T-helper 1 cell treated with Interleukin-12 subunit alpha and Interleukin-12 subunit beta and Interleukin-4 antibody, amounts not matched to agents 30 ng/mL and 1 ng/mL, for 36 hours (primary cell): ENCODE measurements around the gene OLA1. TPM values are rescaled to one million over a fixed set of nuclear protein-coding genes. Genes with fewer than 3 reads are reported as not detected.

ENCODE experiments used
- intact Hi-C: fragments of 100-400 bp; cut with micrococcal nuclease; formaldehyde crosslinking; loops from one replicate; pipeline ENCODE4 v1.15.1; 2024
- total RNA-seq: library from RNA; stranded (reverse); gene quantifications from 2 replicates; pipeline ENCODE4 v1.2.3, GENCODE V29; 2022

Gene OLA1
- total RNA-seq, 1 donor from 2014 or later, result 78.2 TPM

- intact Hi-C loops, result loop anchor here (1.0 to 10.0 kb wide), 7 partner anchors 77 to 686 kb away; partner anchors contain the start of genes CDCA7 and GPR155
Measured at GRCh38 chr2:174040417-174040701, 208.0 kb downstream of the OLA1 start.

GRCh38 chr2:174039551-174040416, 208.5 kb downstream of the OLA1 start:
- intact Hi-C loops, result loop anchor here (1.0 to 10.0 kb wide), 11 partner anchors 76 to 685 kb away; partner anchors contain the start of genes CDCA7, GPR155, OLA1 and SCRN3

- intact Hi-C loops, result loop anchor here (5.0 kb wide), 2 partner anchors 121 to 286 kb away; no protein-coding TSS in a partner anchor
Measured at GRCh38 chr2:174038462-174038861, 209.9 kb downstream of the OLA1 start.

- intact Hi-C loops, result loop anchor here (5.0 kb wide), 2 partner anchors 120 to 285 kb away; no protein-coding TSS in a partner anchor
Measured at GRCh38 chr2:174036825-174037224, 211.5 kb downstream of the OLA1 start.

GRCh38 chr2:174035981-174036742, 212.2 kb downstream of the OLA1 start:
- intact Hi-C loops, result loop anchor here (5.0 kb wide), 2 partner anchors 119 to 284 kb away; no protein-coding TSS in a partner anchor

GRCh38 chr2:174035117-174035635, 213.2 kb downstream of the OLA1 start:
- intact Hi-C loops, result loop anchor here (5.0 kb wide), 2 partner anchors 118 to 283 kb away; no protein-coding TSS in a partner anchor

- intact Hi-C loops, result no loop called here
Measured at GRCh38 chr2:174033163-174033550, 215.2 kb downstream of the OLA1 start.

- intact Hi-C loops, result no loop called here
Measured at GRCh38 chr2:174031226-174031625, 217.1 kb downstream of the OLA1 start.

GRCh38 chr2:174028935-174029334, 219.4 kb downstream of the OLA1 start:
- intact Hi-C loops, result no loop called here

- intact Hi-C loops, result no loop called here
Measured at GRCh38 chr2:174027956-174028355, 220.4 kb downstream of the OLA1 start.

- intact Hi-C loops, result no loop called here
Measured at GRCh38 chr2:174026122-174026845, 222.0 kb downstream of the OLA1 start.

GRCh38 chr2:174025271-174026121, 222.8 kb downstream of the OLA1 start:
- intact Hi-C loops, result no loop called here

- intact Hi-C loops, result no loop called here
Measured at GRCh38 chr2:174024524-174025270, 223.6 kb downstream of the OLA1 start.

- intact Hi-C loops, result no loop called here
Measured at GRCh38 chr2:174023591-174024523, 224.5 kb downstream of the OLA1 start.
